ENCODE results near the gene SOCS3.

SOCS3 gene

DNA sequence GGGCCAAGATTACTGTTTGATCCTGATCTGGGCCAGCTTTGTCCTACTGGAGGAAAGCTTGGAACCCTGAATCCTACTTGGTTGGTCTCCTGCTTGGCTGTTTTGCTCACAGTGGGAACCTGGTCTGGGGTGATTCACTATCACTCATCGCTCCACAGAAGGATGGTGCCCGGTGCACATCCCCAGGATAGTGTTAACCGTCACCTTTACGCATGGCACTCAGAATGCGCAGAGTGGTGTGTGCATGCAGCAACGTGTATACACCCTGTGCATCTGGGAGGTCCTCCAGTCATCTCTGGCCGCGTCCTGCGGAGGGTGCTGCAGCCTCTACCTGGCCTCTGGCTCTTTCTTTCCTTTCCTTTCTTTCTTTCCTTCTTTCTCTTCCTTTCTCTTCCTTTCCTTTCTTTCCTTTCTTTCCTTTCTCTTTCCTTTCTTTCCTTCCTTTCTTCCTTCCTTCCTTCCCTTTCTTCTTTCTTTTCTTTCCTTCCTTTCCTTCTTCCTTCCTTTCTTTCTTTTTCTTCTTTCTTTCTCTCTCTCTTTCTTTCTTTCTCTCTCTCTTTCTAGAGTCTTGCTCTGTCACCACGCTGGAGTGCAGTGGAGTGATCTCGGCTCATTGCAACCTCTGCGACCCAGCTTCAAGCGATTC lies 13.1 kb downstream of the SOCS3 start:
- TF ChIP-seq FOXK2 (IDR thresholded peaks at IDR 0.05) (no peak), BHLHE40 (IDR thresholded peaks at IDR 0.05; ENCODE audit: borderline replicate concordance) (no peak), NFRKB (IDR thresholded peaks at IDR 0.05) (no peak)
- ChIA-PET POLR2A (interaction anchor here (0.5 kb wide), 1 partner anchor 12 kb away, joined by 3 read pairs; no protein-coding TSS in a partner anchor), CTCF (interaction anchor here (0.6 to 0.8 kb wide), 2 partner anchors 19 to 20 kb away, joined by 3 read pairs; no protein-coding TSS in a partner anchor)
- DNase-seq (ENCODE audit: extremely low spot score): no peak

GRCh38 chr17:78345791-78346494 lies 13.9 kb downstream of the SOCS3 start:
- POLR2A ChIA-PET: no interaction called here
- CTCF ChIA-PET: interaction anchor here (0.6 kb wide), 1 partner anchor 19 kb away, joined by 3 read pairs; no protein-coding TSS in a partner anchor
- DNase-seq (ENCODE audit: extremely low spot score): no peak
- no peak for TF ChIP-seq SUZ12 (IDR thresholded peaks at IDR 0.05)
- TF ChIP-seq ELF4 (IDR thresholded peaks at IDR 0.05): no peak
- no peak for TF ChIP-seq FOXK2 (IDR thresholded peaks at IDR 0.05)
- no peak for TF ChIP-seq SP1 (IDR thresholded peaks at IDR 0.05)
- TF ChIP-seq, protein P1, sequence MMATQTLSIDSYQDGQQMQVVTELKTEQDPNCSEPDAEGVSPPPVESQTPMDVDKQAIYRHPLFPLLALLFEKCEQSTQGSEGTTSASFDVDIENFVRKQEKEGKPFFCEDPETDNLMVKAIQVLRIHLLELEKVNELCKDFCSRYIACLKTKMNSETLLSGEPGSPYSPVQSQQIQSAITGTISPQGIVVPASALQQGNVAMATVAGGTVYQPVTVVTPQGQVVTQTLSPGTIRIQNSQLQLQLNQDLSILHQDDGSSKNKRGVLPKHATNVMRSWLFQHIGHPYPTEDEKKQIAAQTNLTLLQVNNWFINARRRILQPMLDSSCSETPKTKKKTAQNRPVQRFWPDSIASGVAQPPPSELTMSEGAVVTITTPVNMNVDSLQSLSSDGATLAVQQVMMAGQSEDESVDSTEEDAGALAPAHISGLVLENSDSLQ (IDR thresholded peaks at IDR 0.05): no peak
- no peak for TF ChIP-seq CTBP1 (IDR thresholded peaks at IDR 0.05; ENCODE audit: borderline replicate concordance)
- no peak for TF ChIP-seq FOXM1 (IDR thresholded peaks at IDR 0.05; ENCODE audit: borderline replicate concordance)
- TF ChIP-seq FOXA1 (IDR thresholded peaks at IDR 0.05): no peak
- TF ChIP-seq ZNF384 (IDR thresholded peaks at IDR 0.05): no peak
- TF ChIP-seq TARDBP (IDR thresholded peaks at IDR 0.05): no peak
- no peak for TF ChIP-seq LEF1 (IDR thresholded peaks at IDR 0.05; ENCODE audit: borderline replicate concordance)

GRCh38 chr17:78345172-78345571 lies 14.7 kb downstream of the SOCS3 start:
- POLR2A ChIA-PET: interaction anchor here (1.6 kb wide), 1 partner anchor 13 kb away, joined by 3 read pairs; no protein-coding TSS in a partner anchor
- TF ChIP-seq FOXK2 (IDR thresholded peaks at IDR 0.05): no peak
- no peak for TF ChIP-seq ZNF384 (IDR thresholded peaks at IDR 0.05)
- TF ChIP-seq SP1 (IDR thresholded peaks at IDR 0.05): no peak
- TF ChIP-seq NFRKB (IDR thresholded peaks at IDR 0.05): no peak
- no peak for TF ChIP-seq ARNT (IDR thresholded peaks at IDR 0.05)
- no peak for TF ChIP-seq FOXA1 (IDR thresholded peaks at IDR 0.05)
- no peak for TF ChIP-seq L3MBTL2 (conservative IDR thresholded peaks at IDR 0.05)
- no peak for TF ChIP-seq LEF1 (IDR thresholded peaks at IDR 0.05; ENCODE audit: borderline replicate concordance)
- TF ChIP-seq SUZ12 (IDR thresholded peaks at IDR 0.05): no peak
- no peak for TF ChIP-seq HDGF (IDR thresholded peaks at IDR 0.05; ENCODE audit: borderline replicate concordance)
- CTCF ChIA-PET: no interaction called here
- DNase-seq (ENCODE audit: extremely low spot score): no peak

- DNase-seq (ENCODE audit: extremely low spot score): no peak
- TF ChIP-seq FOXM1 (IDR thresholded peaks at IDR 0.05; ENCODE audit: borderline replicate concordance) (no peak), CTBP1 (IDR thresholded peaks at IDR 0.05; ENCODE audit: borderline replicate concordance) (no peak), ZNF384 (IDR thresholded peaks at IDR 0.05) (no peak), ELF4 (IDR thresholded peaks at IDR 0.05) (no peak), FOXA1 (IDR thresholded peaks at IDR 0.05) (no peak), NFRKB (IDR thresholded peaks at IDR 0.05) (no peak), LEF1 (IDR thresholded peaks at IDR 0.05; ENCODE audit: borderline replicate concordance) (no peak), SUZ12 (IDR thresholded peaks at IDR 0.05) (no peak), SP1 (IDR thresholded peaks at IDR 0.05) (no peak), TARDBP (IDR thresholded peaks at IDR 0.05) (no peak)
- TF ChIP-seq, protein P1 (IDR thresholded peaks at IDR 0.05): no peak
- ChIA-PET CTCF (no interaction called here), POLR2A (interaction anchor here (0.9 to 1.6 kb wide), 2 partner anchors 13 to 30 kb away, joined by 3 read pairs; no protein-coding TSS in a partner anchor)
These were observed 15.2 kb downstream of the SOCS3 start for GRCh38 chr17:78344666-78345065.

DNA sequence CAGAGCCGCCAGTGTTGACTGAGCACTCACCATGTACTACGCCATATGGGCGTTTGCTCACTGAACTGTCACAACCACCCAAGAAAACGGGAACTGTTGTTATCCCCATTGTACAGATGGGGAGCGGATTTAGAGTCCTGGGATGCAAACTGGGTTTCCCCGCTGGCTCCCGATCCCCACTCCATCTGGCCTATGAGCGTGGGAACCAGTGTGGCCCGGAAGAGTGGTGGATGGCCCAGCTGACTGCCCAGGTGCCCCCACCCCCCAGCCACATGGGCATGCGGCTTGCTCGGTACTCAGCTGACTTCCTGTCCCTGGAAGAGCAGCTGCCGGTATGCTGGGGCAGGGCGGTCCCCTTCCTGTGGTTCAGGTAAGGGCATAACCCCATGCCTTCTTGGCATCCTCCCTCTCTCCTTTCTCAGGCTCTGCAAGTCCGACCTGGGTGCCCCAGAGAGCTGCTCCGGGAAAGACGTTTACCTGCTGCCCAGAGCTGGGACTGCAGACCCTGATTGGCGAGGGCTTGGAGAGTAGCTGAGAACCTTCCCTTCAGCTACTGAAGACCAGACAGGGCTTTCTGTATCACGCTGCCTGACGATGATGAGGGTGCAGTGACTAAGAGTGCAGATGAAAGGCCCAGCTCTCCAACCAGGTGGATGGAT lies 16.2 kb downstream of the SOCS3 start:
- POLR2A ChIA-PET: interaction anchor here (1.6 kb wide), 1 partner anchor 14 kb away, joined by 3 read pairs; no protein-coding TSS in a partner anchor
- CTCF ChIA-PET: no interaction called here
- DNase-seq (ENCODE audit: extremely low spot score): no peak
- TF ChIP-seq ZNF384 (IDR thresholded peaks at IDR 0.05) (no peak), FOXM1 (IDR thresholded peaks at IDR 0.05; ENCODE audit: borderline replicate concordance) (no peak), FOXK2 (IDR thresholded peaks at IDR 0.05) (no peak), CTBP1 (IDR thresholded peaks at IDR 0.05; ENCODE audit: borderline replicate concordance) (no peak), NFRKB (IDR thresholded peaks at IDR 0.05) (no peak), SP1 (IDR thresholded peaks at IDR 0.05) (no peak)

GRCh38 chr17:78343187-78343542 lies 16.7 kb downstream of the SOCS3 start:
- ChIA-PET POLR2A (no interaction called here), CTCF (no interaction called here)
- no peak for DNase-seq (ENCODE audit: extremely low spot score)
- no peak for TF ChIP-seq ARNT (IDR thresholded peaks at IDR 0.05)
- TF ChIP-seq CTBP1 (IDR thresholded peaks at IDR 0.05; ENCODE audit: borderline replicate concordance): no peak
- no peak for TF ChIP-seq SP1 (IDR thresholded peaks at IDR 0.05)
- TF ChIP-seq, protein P1 (IDR thresholded peaks at IDR 0.05): no peak
- no peak for TF ChIP-seq FOXA1 (IDR thresholded peaks at IDR 0.05)
- no peak for TF ChIP-seq HDGF (IDR thresholded peaks at IDR 0.05; ENCODE audit: borderline replicate concordance)
- no peak for TF ChIP-seq SUZ12 (IDR thresholded peaks at IDR 0.05)
- no peak for TF ChIP-seq LEF1 (IDR thresholded peaks at IDR 0.05; ENCODE audit: borderline replicate concordance)
- no peak for TF ChIP-seq L3MBTL2 (conservative IDR thresholded peaks at IDR 0.05)
- no peak for TF ChIP-seq FOXM1 (IDR thresholded peaks at IDR 0.05; ENCODE audit: borderline replicate concordance)
